Measurements from ENCODE around the gene GHRHR.

- TF ChIP-seq CTCF (IDR thresholded peaks at IDR 0.05; ENCODE audit: poor library complexity) (no peak), EZH2 (IDR thresholded peaks at IDR 0.05; ENCODE audit: borderline replicate concordance) (no peak)
Observed at GRCh38 chr7:30996883-30997282, 33.1 kb downstream of the GHRHR start.

Measured in hepatocyte (in vitro differentiated cells).